CD8-positive, alpha-beta memory T cell (primary cell): Measurements from ENCODE around the gene MED31. TPM values are rescaled to one million over a fixed set of nuclear protein-coding genes. Genes with fewer than 3 reads are reported as not detected.
"Not testable (repeated sequence)": the region's sequence is repeated elsewhere in the genome, so short reads cannot be mapped to it uniquely, and the experiment has no call there.

Experiments
- CTCF ChIA-PET: fragments of 350-600 bp; sonication (Branson Sonifier 250); formaldehyde crosslinking; loops from one replicate; lab custom pipeline; 2021; ENCODE audit warnings: antibody characterized with exemption; lab: Charles Lee
- POLR2A ChIA-PET: fragments of 350-600 bp; sonication (Branson Sonifier 250); formaldehyde crosslinking; loops from one replicate; lab custom pipeline; 2021; ENCODE audit warnings: antibody characterized with exemption; lab: Charles Lee
- DNase-seq, 5 donors: peaks; one replicate each; pipeline versions ENCODE4 v3.0.0 to v3.0.0-alpha.2; 2020 to 2022; ENCODE audit warnings: mixed read lengths in 1 of 5
- H3K27ac ChIP-seq: one replicate; pipeline ENCODE4 v1.7.0; 2013; ENCODE audit warnings: low read depth, mild to moderate bottlenecking, low read length, moderate library complexity
- H3K27me3 ChIP-seq: 2 replicates; pipeline ENCODE4 v1.7.0; 2013; ENCODE audit warnings: low read length, mild to moderate bottlenecking; ENCODE audit not compliant: insufficient read depth, poor library complexity, severe bottlenecking
- H3K36me3 ChIP-seq: 2 replicates; pipeline ENCODE4 v1.7.0; 2013; ENCODE audit warnings: mild to moderate bottlenecking, low read length, moderate library complexity; ENCODE audit not compliant: insufficient read depth
- H3K4me1 ChIP-seq: 2 replicates; pipeline ENCODE4 v1.7.0; 2013; ENCODE audit warnings: mild to moderate bottlenecking, low read length, moderate library complexity; ENCODE audit not compliant: insufficient read depth
- H3K4me3 ChIP-seq: 2 replicates; pipeline ENCODE4 v1.7.0; 2013; ENCODE audit warnings: mild to moderate bottlenecking, low read length
- H3K9me3 ChIP-seq: 2 replicates; pipeline ENCODE4 v1.7.0; 2013; ENCODE audit warnings: mild to moderate bottlenecking, low read length
- H3K27ac Mint-ChIP-seq, 8 donors: one replicate each; pipeline ENCODE4 v1.8.0; 2020 to 2021; ENCODE audit warnings: mixed read lengths in 8 of 8, mild to moderate bottlenecking in 6 of 8, inconsistent platforms in 3 of 8, moderate library complexity in 3 of 8
- H3K27me3 Mint-ChIP-seq, 2 donors: one replicate each; pipeline ENCODE4 v1.8.0; 2020 to 2021; ENCODE audit warnings: mixed read lengths in 2 of 2, mild to moderate bottlenecking in 1 of 2, moderate library complexity in 1 of 2
- H3K36me3 Mint-ChIP-seq, 3 donors: one replicate each; pipeline ENCODE4 v1.8.0; 2020 to 2021; ENCODE audit warnings: mixed read lengths in 3 of 3, inconsistent platforms in 1 of 3, mild to moderate bottlenecking in 1 of 3
- H3K4me1 Mint-ChIP-seq, 3 donors: one replicate each; pipeline ENCODE4 v1.8.0; 2020 to 2021; ENCODE audit warnings: mixed read lengths in 3 of 3, inconsistent platforms in 1 of 3, mild to moderate bottlenecking in 1 of 3
- H3K4me3 Mint-ChIP-seq, 7 donors: one replicate each; pipeline ENCODE4 v1.8.0; 2020 to 2021; ENCODE audit warnings: mixed read lengths in 7 of 7, mild to moderate bottlenecking in 6 of 7, moderate library complexity in 4 of 7, inconsistent platforms in 2 of 7
- H3K9me3 Mint-ChIP-seq, 5 donors: one replicate each; pipeline ENCODE4 v1.8.0; 2020 to 2022; ENCODE audit warnings: mixed read lengths in 5 of 5, mild to moderate bottlenecking in 3 of 5, moderate library complexity in 2 of 5, inconsistent platforms in 1 of 5
- polyA plus RNA-seq: library from polyadenylated mRNA; unstranded; fragments of 300-500 nt; fragmentation: Illumina TruSeq; gene quantifications from one replicate; pipeline ENCODE4 v1.2.3, GENCODE V29; 2021
- total RNA-seq, 2 experiments: library from RNA; stranded (reverse); gene quantifications; one replicate each; pipeline ENCODE4 v1.2.3, GENCODE V29; 2021

MED31 gene
- total and polyA plus RNA-seq, 3 experiments from 2014 or later: 24.8 to 36.5 (median 29.5) TPM

- H3K4me1 Mint-ChIP-seq, DNase-seq, H3K27me3 ChIP-seq, H3K9me3 Mint-ChIP-seq, H3K4me3 ChIP-seq, POLR2A ChIA-PET, H3K36me3 Mint-ChIP-seq, H3K27ac Mint-ChIP-seq, H3K4me1 ChIP-seq, H3K9me3 ChIP-seq, H3K36me3 ChIP-seq, H3K4me3 Mint-ChIP-seq, CTCF ChIA-PET, H3K27ac ChIP-seq: not testable (repeated sequence)
- peaks cover 15 to 63% of the 10 kb centered on the region in 2 donors for H3K27me3 Mint-ChIP-seq
Observed at GRCh38 chr17:6691958-6692357, 40.6 kb upstream of the MED31 start.

DNA sequence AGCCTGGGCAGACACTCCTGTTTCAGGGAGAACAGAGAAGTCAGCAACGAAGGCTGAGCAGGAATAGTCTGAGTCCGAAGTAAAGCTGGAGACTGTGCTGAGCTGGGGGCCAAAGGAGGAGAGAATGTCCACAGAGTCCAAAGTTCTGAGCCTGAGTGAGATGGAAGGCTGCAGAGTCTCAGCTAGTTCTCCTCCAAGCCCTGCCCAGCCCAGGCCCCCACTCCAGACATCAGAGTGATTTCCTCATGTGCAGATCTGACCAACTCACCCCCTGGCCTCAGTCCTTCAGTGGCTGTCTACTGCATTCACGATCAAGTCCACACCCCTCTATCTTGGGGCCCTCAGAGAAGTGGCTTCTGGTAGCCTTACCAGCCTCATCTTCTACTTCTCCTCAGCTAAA is 40.1 kb upstream of the MED31 start:
- Mint-ChIP-seq H3K36me3 (no peaks in the 10 kb centered on the region), H3K27ac (no peak overlapping the region), H3K4me1 (no peaks in the 10 kb centered on the region), H3K4me3 (no peak overlapping the region), H3K9me3 (no peaks in the 10 kb centered on the region), H3K27me3 (peaks cover 19 to 67% of the 10 kb centered on the region in 2 donors)
- H3K4me3 ChIP-seq: no peak overlapping the region
- no peaks in the 10 kb centered on the region for H3K9me3 ChIP-seq
- ChIA-PET CTCF (no interaction called here), POLR2A (no interaction called here)
- DNase-seq: no peak
- no peaks in the 10 kb centered on the region for H3K36me3 ChIP-seq
- H3K27me3 ChIP-seq: no peaks in the 10 kb centered on the region
- no peak overlapping the region for H3K27ac ChIP-seq
- H3K4me1 ChIP-seq: no peaks in the 10 kb centered on the region

- no peaks in the 10 kb centered on the region for H3K36me3 Mint-ChIP-seq
- H3K4me1 ChIP-seq: no peaks in the 10 kb centered on the region
- H3K4me1 Mint-ChIP-seq: no peaks in the 10 kb centered on the region
- no peaks in the 10 kb centered on the region for H3K9me3 ChIP-seq
- H3K27ac ChIP-seq: no peak overlapping the region
- H3K27me3 Mint-ChIP-seq: peaks cover 21 to 73% of the 10 kb centered on the region in 2 donors
- H3K27me3 ChIP-seq: no peaks in the 10 kb centered on the region
- POLR2A ChIA-PET: no interaction called here
- no peak overlapping the region for H3K27ac Mint-ChIP-seq
- H3K9me3 Mint-ChIP-seq: no peaks in the 10 kb centered on the region
- DNase-seq: no peak
- H3K4me3 Mint-ChIP-seq: no peak overlapping the region
- CTCF ChIA-PET: no interaction called here
- no peaks in the 10 kb centered on the region for H3K36me3 ChIP-seq
- H3K4me3 ChIP-seq: no peak overlapping the region
Observed at GRCh38 chr17:6690641-6691040, 39.2 kb upstream of the MED31 start.

DNA sequence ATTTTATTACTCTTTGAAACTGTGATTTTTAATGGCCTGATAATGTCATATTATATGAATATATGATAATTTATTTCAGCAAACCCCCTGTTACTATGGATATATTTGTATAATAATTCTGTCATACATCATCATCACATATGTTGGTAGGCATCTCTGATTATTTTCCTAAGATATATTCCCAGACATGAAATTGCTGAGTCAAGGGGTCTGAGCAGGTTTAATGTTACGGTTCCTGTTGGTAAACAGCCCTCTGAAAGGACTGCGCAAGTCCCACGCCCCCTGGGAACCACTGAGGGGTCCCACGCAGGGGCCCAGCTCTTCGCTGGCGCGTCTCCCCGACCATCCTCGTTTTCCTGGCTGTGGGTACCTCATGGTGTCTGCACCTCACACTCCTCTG is 37.5 kb upstream of the MED31 start:
- no peak overlapping the region for H3K27ac ChIP-seq
- peaks cover 23 to 80% of the 10 kb centered on the region in 2 donors for H3K27me3 Mint-ChIP-seq
- H3K36me3 ChIP-seq: no peaks in the 10 kb centered on the region
- POLR2A ChIA-PET: no interaction called here
- H3K4me1 Mint-ChIP-seq: no peaks in the 10 kb centered on the region
- no peak for DNase-seq
- no peaks in the 10 kb centered on the region for H3K9me3 ChIP-seq
- no peak overlapping the region for H3K4me3 Mint-ChIP-seq
- H3K27ac Mint-ChIP-seq: no peak overlapping the region
- H3K27me3 ChIP-seq: no peaks in the 10 kb centered on the region
- no peaks in the 10 kb centered on the region for H3K9me3 Mint-ChIP-seq
- CTCF ChIA-PET: no interaction called here
- H3K36me3 Mint-ChIP-seq: peaks cover 0 to under 1% (median 0%) of the 10 kb centered on the region in 3 donors
- no peak overlapping the region for H3K4me3 ChIP-seq
- H3K4me1 ChIP-seq: no peaks in the 10 kb centered on the region

- Histone ChIP-seq H3K27me3 (no peaks in the 10 kb centered on the region), H3K36me3 (no peaks in the 10 kb centered on the region), H3K4me1 (no peaks in the 10 kb centered on the region), H3K27ac (no peak overlapping the region), H3K9me3 (no peaks in the 10 kb centered on the region), H3K4me3 (no peak overlapping the region)
- Mint-ChIP-seq H3K9me3 (no peaks in the 10 kb centered on the region), H3K27me3 (peaks cover 18 to 83% of the 10 kb centered on the region in 2 donors), H3K4me3 (no peak overlapping the region), H3K27ac (no peak overlapping the region), H3K36me3 (peaks cover 0 to 5% (median 0%) of the 10 kb centered on the region in 3 donors), H3K4me1 (no peaks in the 10 kb centered on the region)
- no peak for DNase-seq
- ChIA-PET CTCF (no interaction called here), POLR2A (no interaction called here)
Observed at GRCh38 chr17:6686026-6686425, 34.6 kb upstream of the MED31 start.

- no peak overlapping the region for H3K4me3 ChIP-seq
- Mint-ChIP-seq H3K36me3 (peaks cover 0 to 5% (median 0%) of the 10 kb centered on the region in 3 donors), H3K4me3 (no peak overlapping the region), H3K27ac (no peak overlapping the region), H3K4me1 (no peaks in the 10 kb centered on the region), H3K27me3 (peaks cover 24 to 80% of the 10 kb centered on the region in 2 donors), H3K9me3 (no peaks in the 10 kb centered on the region)
- H3K27ac ChIP-seq: no peak overlapping the region
- no peaks in the 10 kb centered on the region for H3K27me3 ChIP-seq
- H3K9me3 ChIP-seq: no peaks in the 10 kb centered on the region
- H3K4me1 ChIP-seq: no peaks in the 10 kb centered on the region
- no peaks in the 10 kb centered on the region for H3K36me3 ChIP-seq
- ChIA-PET CTCF (no interaction called here), POLR2A (no interaction called here)
- DNase-seq: no peak
Observed at GRCh38 chr17:6684881-6685767, 33.7 kb upstream of the MED31 start.

DNA sequence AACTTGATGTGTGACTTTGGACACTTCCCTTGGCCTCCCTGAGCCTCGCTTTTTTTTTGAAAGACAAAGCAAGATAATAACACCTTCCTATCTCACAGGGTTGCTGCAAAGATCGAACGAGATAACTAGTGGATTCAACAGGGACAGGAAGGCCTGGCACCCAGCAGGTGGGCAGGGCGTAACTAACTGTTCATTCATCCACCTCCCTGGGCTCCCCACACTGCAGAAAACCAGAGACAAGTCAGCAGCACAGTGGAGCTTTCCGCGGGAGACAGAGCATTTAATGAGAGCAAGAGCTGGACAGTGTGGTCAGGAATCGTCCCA is 33.0 kb upstream of the MED31 start:
- Mint-ChIP-seq H3K4me1 (no peaks in the 10 kb centered on the region), H3K9me3 (no peaks in the 10 kb centered on the region), H3K4me3 (no peak overlapping the region), H3K36me3 (peaks cover 0 to 5% (median 0%) of the 10 kb centered on the region in 3 donors), H3K27me3 (peaks cover 27 to 77% of the 10 kb centered on the region in 2 donors), H3K27ac (no peak overlapping the region)
- no peak overlapping the region for H3K27ac ChIP-seq
- no peak for DNase-seq
- H3K9me3 ChIP-seq: no peaks in the 10 kb centered on the region
- no peak overlapping the region for H3K4me3 ChIP-seq
- POLR2A ChIA-PET: no interaction called here
- H3K4me1 ChIP-seq: no peaks in the 10 kb centered on the region
- CTCF ChIA-PET: no interaction called here
- no peaks in the 10 kb centered on the region for H3K27me3 ChIP-seq
- no peaks in the 10 kb centered on the region for H3K36me3 ChIP-seq

DNA sequence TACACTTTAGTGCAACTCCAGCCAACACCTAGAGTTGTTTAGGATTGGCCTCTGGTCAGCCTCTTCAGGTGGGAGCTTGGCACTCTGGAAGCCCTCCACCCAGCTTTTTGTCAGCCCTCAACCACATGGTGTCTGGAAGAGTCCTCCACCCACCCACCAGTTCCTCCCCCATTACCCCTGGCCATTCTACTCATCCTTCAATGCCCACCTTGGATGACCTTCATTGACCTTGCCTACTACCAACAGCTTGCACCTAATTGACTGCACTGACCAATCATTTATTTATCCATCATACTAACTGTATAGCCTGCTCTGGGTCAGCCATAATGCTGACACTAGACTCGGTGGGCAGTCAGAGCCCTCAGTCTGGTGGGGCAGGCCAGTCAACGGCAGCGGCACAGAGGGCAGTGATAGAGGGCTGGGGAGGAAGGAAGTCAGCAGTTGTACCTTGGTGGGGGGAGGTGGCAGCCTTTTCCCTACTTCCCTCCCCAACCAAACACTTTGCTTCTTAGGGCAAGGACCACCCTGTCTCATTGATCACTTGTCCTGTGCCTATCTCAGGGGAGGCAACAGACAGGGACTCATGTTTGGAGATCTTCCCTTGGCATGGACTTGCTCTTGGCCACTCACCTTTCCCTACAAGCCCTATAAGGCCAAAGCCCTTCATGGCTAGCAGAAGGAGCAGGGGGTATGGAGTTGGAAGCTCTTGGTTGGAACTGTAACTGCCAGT is 32.5 kb upstream of the MED31 start:
- ChIA-PET POLR2A (no interaction called here), CTCF (no interaction called here)
- peaks cover 26 to 75% of the 10 kb centered on the region in 2 donors for H3K27me3 Mint-ChIP-seq
- Histone ChIP-seq H3K27ac (no peak overlapping the region), H3K4me3 (no peak overlapping the region), H3K9me3 (no peaks in the 10 kb centered on the region), H3K4me1 (no peaks in the 10 kb centered on the region), H3K27me3 (no peaks in the 10 kb centered on the region), H3K36me3 (no peaks in the 10 kb centered on the region)
- peaks cover 0 to 5% (median 0%) of the 10 kb centered on the region in 3 donors for H3K36me3 Mint-ChIP-seq
- no peak overlapping the region for H3K4me3 Mint-ChIP-seq
- H3K27ac Mint-ChIP-seq: no peak overlapping the region
- DNase-seq: no peak
- H3K4me1 Mint-ChIP-seq: no peaks in the 10 kb centered on the region
- no peaks in the 10 kb centered on the region for H3K9me3 Mint-ChIP-seq
